Measurements from ENCODE around the gene JADE2. TPM values are rescaled to one million over a fixed set of nuclear protein-coding genes. Genes with fewer than 3 reads are reported as not detected.

Gene JADE2
- total and polyA plus RNA-seq, 2 experiments from 2014 or later, result 16.2 to 40.8 TPM

DNA sequence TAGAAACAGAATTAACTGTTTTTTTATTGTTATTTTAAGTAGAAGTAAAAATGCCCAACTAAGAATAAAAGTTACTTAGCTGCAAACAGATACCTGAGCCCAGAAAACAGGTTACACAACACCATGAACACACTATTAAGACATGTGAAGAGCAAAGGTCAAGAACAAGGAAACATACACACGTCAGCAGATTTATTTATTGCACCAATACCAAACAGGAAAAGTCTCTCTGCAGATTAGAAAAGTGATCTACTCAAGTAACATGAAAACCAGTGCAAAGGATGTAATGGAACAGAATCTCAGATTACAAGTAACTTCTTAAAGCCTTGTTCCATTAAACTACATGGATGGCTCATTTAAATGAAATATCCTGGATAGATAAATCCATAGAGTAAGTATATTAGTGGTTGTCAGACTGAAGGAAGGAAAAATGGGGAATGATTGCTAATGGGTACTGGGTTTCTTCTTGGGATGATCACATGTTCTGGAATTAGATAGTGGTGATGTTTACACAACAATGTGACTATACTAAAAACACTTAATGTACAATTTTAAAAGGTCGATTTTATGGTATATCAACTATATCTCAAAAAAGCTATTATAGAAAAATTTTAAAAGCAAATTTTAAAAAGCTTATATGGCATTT is 101.0 kb downstream of the JADE2 start:
- Histone ChIP-seq H3K4me3 (no peak overlapping the region), H3K9me2 (ENCODE audit: insufficient read depth) (no peaks in the 10 kb centered on the region), H3K27me3 (ENCODE audit: insufficient read depth) (no peaks in the 10 kb centered on the region), H2AFZ (no peak overlapping the region), H4K20me1 (replicated peaks; ENCODE audit: insufficient read depth) (no peaks in the 10 kb centered on the region; the same call in 1 of the 2 replicates), H3K4me1 (ENCODE audit: insufficient read depth) (no peaks in the 10 kb centered on the region), H3K36me3 (ENCODE audit: insufficient read depth) (0 out of 2 replicates have a peak, but pooled peaks cover 3% of the 10 kb centered on the region), H3K27ac (ENCODE audit: low read depth) (no peak overlapping the region), H3F3A (replicated peaks; ENCODE audit: low read depth) (no peaks in the 10 kb centered on the region), H3K79me2 (replicated peaks; ENCODE audit: insufficient read depth) (peaks cover 13% of the 10 kb centered on the region), H3K4me2 (no peak overlapping the region)
- H3K4me1 Mint-ChIP-seq, result no peaks in the 10 kb centered on the region
- peaks cover 3% of the 10 kb centered on the region for H3K27me3 Mint-ChIP-seq (ENCODE audit: insufficient read depth, low read depth, poor library complexity)
- H3K36me3 Mint-ChIP-seq (ENCODE audit: low read depth), result peaks cover 4% of the 10 kb centered on the region; the same call in 1 of the 3 replicates
- H3K27ac Mint-ChIP-seq, result no peak overlapping the region; the same call in 1 of the 2 replicates
- ATAC-seq, result no peak
- DNase-seq (ENCODE audit: low spot score), result no peak
- H3K9me3 Mint-ChIP-seq, result no peaks in the 10 kb centered on the region
- TF ChIP-seq ETS1 (IDR thresholded peaks at IDR 0.05) (no peak), EZH2phosphoT487 (IDR thresholded peaks at IDR 0.05; ENCODE audit: unreplicated experiment) (no peak), POLR2AphosphoS5 (IDR thresholded peaks at IDR 0.05; ENCODE audit: low read depth) (no peak), ZNF331 (CRISPR knock-in tag; IDR thresholded peaks at IDR 0.05; ENCODE audit: low read depth) (no peak), JUNB (IDR thresholded peaks at IDR 0.05; ENCODE audit: unreplicated experiment) (no peak), NANOG (IDR thresholded peaks at IDR 0.05; ENCODE audit: borderline replicate concordance) (no peak), EZH2 (IDR thresholded peaks at IDR 0.05; ENCODE audit: low read depth, unreplicated experiment) (no peak), STAT1 (IDR thresholded peaks at IDR 0.05; ENCODE audit: unreplicated experiment) (no peak), CTCF (conservative IDR thresholded peaks at IDR 0.05; ENCODE audit: low read depth in 2 of 2) (no peak), CREB1 (CRISPR knock-in tag; IDR thresholded peaks at IDR 0.05; ENCODE audit: low read depth) (no peak), ZNF114 (CRISPR knock-in tag; IDR thresholded peaks at IDR 0.05) (no peak)
- TF ChIP-seq, protein P1, sequence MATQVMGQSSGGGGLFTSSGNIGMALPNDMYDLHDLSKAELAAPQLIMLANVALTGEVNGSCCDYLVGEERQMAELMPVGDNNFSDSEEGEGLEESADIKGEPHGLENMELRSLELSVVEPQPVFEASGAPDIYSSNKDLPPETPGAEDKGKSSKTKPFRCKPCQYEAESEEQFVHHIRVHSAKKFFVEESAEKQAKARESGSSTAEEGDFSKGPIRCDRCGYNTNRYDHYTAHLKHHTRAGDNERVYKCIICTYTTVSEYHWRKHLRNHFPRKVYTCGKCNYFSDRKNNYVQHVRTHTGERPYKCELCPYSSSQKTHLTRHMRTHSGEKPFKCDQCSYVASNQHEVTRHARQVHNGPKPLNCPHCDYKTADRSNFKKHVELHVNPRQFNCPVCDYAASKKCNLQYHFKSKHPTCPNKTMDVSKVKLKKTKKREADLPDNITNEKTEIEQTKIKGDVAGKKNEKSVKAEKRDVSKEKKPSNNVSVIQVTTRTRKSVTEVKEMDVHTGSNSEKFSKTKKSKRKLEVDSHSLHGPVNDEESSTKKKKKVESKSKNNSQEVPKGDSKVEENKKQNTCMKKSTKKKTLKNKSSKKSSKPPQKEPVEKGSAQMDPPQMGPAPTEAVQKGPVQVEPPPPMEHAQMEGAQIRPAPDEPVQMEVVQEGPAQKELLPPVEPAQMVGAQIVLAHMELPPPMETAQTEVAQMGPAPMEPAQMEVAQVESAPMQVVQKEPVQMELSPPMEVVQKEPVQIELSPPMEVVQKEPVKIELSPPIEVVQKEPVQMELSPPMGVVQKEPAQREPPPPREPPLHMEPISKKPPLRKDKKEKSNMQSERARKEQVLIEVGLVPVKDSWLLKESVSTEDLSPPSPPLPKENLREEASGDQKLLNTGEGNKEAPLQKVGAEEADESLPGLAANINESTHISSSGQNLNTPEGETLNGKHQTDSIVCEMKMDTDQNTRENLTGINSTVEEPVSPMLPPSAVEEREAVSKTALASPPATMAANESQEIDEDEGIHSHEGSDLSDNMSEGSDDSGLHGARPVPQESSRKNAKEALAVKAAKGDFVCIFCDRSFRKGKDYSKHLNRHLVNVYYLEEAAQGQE (IDR thresholded peaks at IDR 0.05; ENCODE audit: unreplicated experiment), result no peak
- TF ChIP-seq, protein P2, sequence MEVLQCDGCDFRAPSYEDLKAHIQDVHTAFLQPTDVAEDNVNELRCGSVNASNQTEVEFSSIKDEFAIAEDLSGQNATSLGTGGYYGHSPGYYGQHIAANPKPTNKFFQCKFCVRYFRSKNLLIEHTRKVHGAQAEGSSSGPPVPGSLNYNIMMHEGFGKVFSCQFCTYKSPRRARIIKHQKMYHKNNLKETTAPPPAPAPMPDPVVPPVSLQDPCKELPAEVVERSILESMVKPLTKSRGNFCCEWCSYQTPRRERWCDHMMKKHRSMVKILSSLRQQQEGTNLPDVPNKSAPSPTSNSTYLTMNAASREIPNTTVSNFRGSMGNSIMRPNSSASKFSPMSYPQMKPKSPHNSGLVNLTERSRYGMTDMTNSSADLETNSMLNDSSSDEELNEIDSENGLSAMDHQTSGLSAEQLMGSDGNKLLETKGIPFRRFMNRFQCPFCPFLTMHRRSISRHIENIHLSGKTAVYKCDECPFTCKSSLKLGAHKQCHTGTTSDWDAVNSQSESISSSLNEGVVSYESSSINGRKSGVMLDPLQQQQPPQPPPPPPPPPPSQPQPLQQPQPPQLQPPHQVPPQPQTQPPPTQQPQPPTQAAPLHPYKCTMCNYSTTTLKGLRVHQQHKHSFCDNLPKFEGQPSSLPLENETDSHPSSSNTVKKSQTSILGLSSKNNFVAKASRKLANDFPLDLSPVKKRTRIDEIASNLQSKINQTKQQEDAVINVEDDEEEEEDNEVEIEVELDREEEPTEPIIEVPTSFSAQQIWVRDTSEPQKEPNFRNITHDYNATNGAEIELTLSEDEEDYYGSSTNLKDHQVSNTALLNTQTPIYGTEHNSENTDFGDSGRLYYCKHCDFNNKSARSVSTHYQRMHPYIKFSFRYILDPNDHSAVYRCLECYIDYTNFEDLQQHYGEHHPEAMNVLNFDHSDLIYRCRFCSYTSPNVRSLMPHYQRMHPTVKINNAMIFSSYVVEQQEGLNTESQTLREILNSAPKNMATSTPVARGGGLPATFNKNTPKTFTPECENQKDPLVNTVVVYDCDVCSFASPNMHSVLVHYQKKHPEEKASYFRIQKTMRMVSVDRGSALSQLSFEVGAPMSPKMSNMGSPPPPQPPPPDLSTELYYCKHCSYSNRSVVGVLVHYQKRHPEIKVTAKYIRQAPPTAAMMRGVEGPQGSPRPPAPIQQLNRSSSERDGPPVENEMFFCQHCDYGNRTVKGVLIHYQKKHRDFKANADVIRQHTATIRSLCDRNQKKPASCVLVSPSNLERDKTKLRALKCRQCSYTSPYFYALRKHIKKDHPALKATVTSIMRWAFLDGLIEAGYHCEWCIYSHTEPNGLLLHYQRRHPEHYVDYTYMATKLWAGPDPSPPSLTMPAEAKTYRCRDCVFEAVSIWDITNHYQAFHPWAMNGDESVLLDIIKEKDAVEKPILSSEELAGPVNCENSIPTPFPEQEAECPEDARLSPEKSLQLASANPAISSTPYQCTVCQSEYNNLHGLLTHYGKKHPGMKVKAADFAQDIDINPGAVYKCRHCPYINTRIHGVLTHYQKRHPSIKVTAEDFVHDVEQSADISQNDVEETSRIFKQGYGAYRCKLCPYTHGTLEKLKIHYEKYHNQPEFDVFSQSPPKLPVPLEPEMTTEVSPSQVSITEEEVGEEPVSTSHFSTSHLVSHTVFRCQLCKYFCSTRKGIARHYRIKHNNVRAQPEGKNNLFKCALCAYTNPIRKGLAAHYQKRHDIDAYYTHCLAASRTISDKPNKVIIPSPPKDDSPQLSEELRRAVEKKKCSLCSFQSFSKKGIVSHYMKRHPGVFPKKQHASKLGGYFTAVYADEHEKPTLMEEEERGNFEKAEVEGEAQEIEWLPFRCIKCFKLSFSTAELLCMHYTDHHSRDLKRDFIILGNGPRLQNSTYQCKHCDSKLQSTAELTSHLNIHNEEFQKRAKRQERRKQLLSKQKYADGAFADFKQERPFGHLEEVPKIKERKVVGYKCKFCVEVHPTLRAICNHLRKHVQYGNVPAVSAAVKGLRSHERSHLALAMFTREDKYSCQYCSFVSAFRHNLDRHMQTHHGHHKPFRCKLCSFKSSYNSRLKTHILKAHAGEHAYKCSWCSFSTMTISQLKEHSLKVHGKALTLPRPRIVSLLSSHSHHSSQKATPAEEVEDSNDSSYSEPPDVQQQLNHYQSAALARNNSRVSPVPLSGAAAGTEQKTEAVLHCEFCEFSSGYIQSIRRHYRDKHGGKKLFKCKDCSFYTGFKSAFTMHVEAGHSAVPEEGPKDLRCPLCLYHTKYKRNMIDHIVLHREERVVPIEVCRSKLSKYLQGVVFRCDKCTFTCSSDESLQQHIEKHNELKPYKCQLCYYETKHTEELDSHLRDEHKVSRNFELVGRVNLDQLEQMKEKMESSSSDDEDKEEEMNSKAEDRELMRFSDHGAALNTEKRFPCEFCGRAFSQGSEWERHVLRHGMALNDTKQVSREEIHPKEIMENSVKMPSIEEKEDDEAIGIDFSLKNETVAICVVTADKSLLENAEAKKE (CRISPR knock-in tag; IDR thresholded peaks at IDR 0.05), result no peak
- no peak overlapping the region for H3K4me3 Mint-ChIP-seq

Data from GM23338 (cell line).